Mucosa of descending colon (tissue), 3 donors: Measurements from ENCODE around the gene SLC9B2. TPM values are rescaled to one million over a fixed set of nuclear protein-coding genes. Genes with fewer than 3 reads are reported as not detected.
A peak's percentile ranks its signal among the peaks of the same experiment; 100 is the strongest.
"Not testable (repeated sequence)": the region's sequence is repeated elsewhere in the genome, so short reads cannot be mapped to it uniquely, and the experiment has no call there.

Experiments
- ATAC-seq: fragments of 200-7000 bp; cut with Tn5 transposase; one replicate; pipeline ENCODE4 v1.9.1; 2020; ENCODE audit warnings: mild to moderate bottlenecking, moderate library complexity
- DNase-seq, 3 donors: peaks; one replicate each; pipeline ENCODE4 v3.0.0-alpha.2; 2020
- H3K36me3 ChIP-seq: fragments of 200-600 bp; one replicate; pipeline ENCODE4 v1.8.0; 2021; ENCODE audit warnings: low read depth, mild to moderate bottlenecking
- H3K4me1 ChIP-seq: fragments of 200-600 bp; one replicate; pipeline ENCODE4 v1.8.0; 2021; ENCODE audit warnings: low read depth, mild to moderate bottlenecking
- H3K4me3 ChIP-seq: fragments of 200-600 bp; one replicate; pipeline ENCODE4 v1.8.0; 2021; ENCODE audit warnings: mild to moderate bottlenecking
- H3K9me3 ChIP-seq: fragments of 200-600 bp; one replicate; pipeline ENCODE4 v1.8.0; 2021; ENCODE audit warnings: mild to moderate bottlenecking
- CTCF ChIP-seq: fragments of 200-600 bp; IDR thresholded peaks from one replicate; pipeline ENCODE4 v1.8.0; 2022; ENCODE audit warnings: antibody characterized with exemption, mild to moderate bottlenecking
- intact Hi-C, 2 donors: fragments of 100-400 bp; cut with DNase I in 1 of 2; cut with micrococcal nuclease in 1 of 2; formaldehyde crosslinking; loops; one replicate each; pipeline versions ENCODE4 v1.11.0 to v1.11.1; 2022; cut with DNase I, micrococcal nuclease
- total RNA-seq, 3 donors: library from RNA; stranded (reverse); fragmentation: NEBNext Ultra II Directional in 2 of 3; extraction: Animal tissue kit (Norgen Biotek cat#: 25700) in 2 of 3; gene quantifications; one replicate each; pipeline versions ENCODE4 v1.2.1 to v1.2.4, GENCODE V29; 2021 to 2023
- donor health status: DM: no; HTN: no; CAD: no; lungs with moderate emphysema.
- donor health status: DM: no; HTN: no; CAD: no.
- donor health status: DM: no; HTN: yes; CAD: no.

Gene SLC9B2
- total RNA-seq, 3 donors from 2014 or later = 0.84 to 9.7 (median 2.9) TPM

GRCh38 chr4:103008875-103009729 lies 67.5 kb downstream of the SLC9B2 start:
- intact Hi-C loops = loop anchor here in 1 of 2 donors (5.0 to 10.0 kb wide), 2 partner anchors 387 to 554 kb away; no protein-coding TSS in a partner anchor
- H3K4me3 ChIP-seq = no peak overlapping the region
- TF ChIP-seq CTCF = peak; percentile 39
- H3K36me3 ChIP-seq = no peaks in the 10 kb centered on the region
- ATAC-seq (peak; percentile 77), DNase-seq (peak in 2 of 3 donors; percentile 19 to 69)
- peaks cover 16% of the 10 kb centered on the region for H3K4me1 ChIP-seq
- H3K9me3 ChIP-seq = no peaks in the 10 kb centered on the region

GRCh38 chr4:103002551-103002950 lies 74.0 kb downstream of the SLC9B2 start:
- Histone ChIP-seq H3K4me1 (no peaks in the 10 kb centered on the region), H3K36me3 (no peaks in the 10 kb centered on the region), H3K4me3 (no peak overlapping the region), H3K9me3 (no peaks in the 10 kb centered on the region)
- TF ChIP-seq CTCF = no peak
- ATAC-seq = no peak
- intact Hi-C loops = loop anchor here in 1 of 2 donors (10.0 kb wide), 1 partner anchor 548 kb away; no protein-coding TSS in a partner anchor
- DNase-seq = no peak

GRCh38 chr4:102994803-102995202 lies 81.8 kb downstream of the SLC9B2 start:
- no peaks in the 10 kb centered on the region for H3K9me3 ChIP-seq
- ATAC-seq (no peak), DNase-seq (no peak)
- intact Hi-C loops = no loop called here
- no peak for TF ChIP-seq CTCF
- H3K4me1 ChIP-seq = no peaks in the 10 kb centered on the region
- no peaks in the 10 kb centered on the region for H3K36me3 ChIP-seq
- H3K4me3 ChIP-seq = no peak overlapping the region

- H3K4me1 ChIP-seq, DNase-seq, H3K9me3 ChIP-seq, intact Hi-C loops, H3K36me3 ChIP-seq, ATAC-seq, H3K4me3 ChIP-seq: not testable (repeated sequence)
These were observed 82.6 kb downstream of the SLC9B2 start for GRCh38 chr4:102993985-102994384.

- DNase-seq (no peak), ATAC-seq (no peak)
- intact Hi-C loops = no loop called here
- Histone ChIP-seq H3K9me3 (no peaks in the 10 kb centered on the region), H3K36me3 (no peaks in the 10 kb centered on the region), H3K4me3 (peak overlapping the region; percentile 6), H3K4me1 (no peaks in the 10 kb centered on the region)
- no peak for TF ChIP-seq CTCF
These were observed 88.0 kb downstream of the SLC9B2 start for GRCh38 chr4:102988429-102989020.

GRCh38 chr4:102981005-102981404 lies 95.6 kb downstream of the SLC9B2 start:
- ATAC-seq = no peak
- no peak overlapping the region for H3K4me3 ChIP-seq
- intact Hi-C loops = no loop called here
- no peaks in the 10 kb centered on the region for H3K36me3 ChIP-seq
- TF ChIP-seq CTCF = no peak
- H3K9me3 ChIP-seq = no peaks in the 10 kb centered on the region
- H3K4me1 ChIP-seq = no peaks in the 10 kb centered on the region
- no peak for DNase-seq
